Stomach (tissue), 9 donors: ENCODE data around the gene MYO9B. TPM values are rescaled to one million over a fixed set of nuclear protein-coding genes. Genes with fewer than 3 reads are reported as not detected.
A peak's percentile ranks its signal among the peaks of the same experiment; 100 is the strongest.

Experiments used
- DNase-seq, 2 donors: peaks; one replicate each; pipeline versions ENCODE4 v3.0.0 to v3.0.0-alpha.2; 2013 to 2019
- H3K27ac ChIP-seq, 5 donors: fragments of 200-600 bp in 4 of 5; sonication (generic) in 4 of 5; one replicate each; pipeline ENCODE4 v1.5.1; 2013 to 2019; ENCODE audit warnings: mild to moderate bottlenecking in 1 of 5, moderate library complexity in 1 of 5
- H3K27me3 ChIP-seq, 3 donors: fragments of 200-600 bp; sonication (generic); one replicate each; pipeline ENCODE4 v1.5.1; 2017 to 2019; ENCODE audit warnings: mixed run types in 1 of 3
- H3K36me3 ChIP-seq, 4 donors: fragments of 200-600 bp; sonication (generic); 1 replicate in 3 of 4; 2 replicates in 1 of 4; pipeline ENCODE4 v1.5.1; 2016 to 2019
- H3K4me1 ChIP-seq, 4 donors: fragments of 200-600 bp; sonication (generic); one replicate each; pipeline ENCODE4 v1.5.1; 2016 to 2019
- H3K4me3 ChIP-seq, 4 donors: fragments of 200-600 bp; sonication (generic) in 3 of 4; one replicate each; pipeline ENCODE4 v1.5.1; 2016 to 2019; ENCODE audit warnings: mild to moderate bottlenecking in 1 of 4
- H3K9me3 ChIP-seq, 4 donors: fragments of 200-600 bp; sonication (generic); one replicate each; pipeline ENCODE4 v1.5.1; 2016 to 2019
- CTCF ChIP-seq, 7 experiments: fragments of 450-650 bp in 4 of 7; fragments of 200-600 bp in 3 of 7; sonication (generic) in 3 of 7; IDR thresholded peaks; one replicate each; pipeline ENCODE4 v1.5.1; 2016 to 2019; ENCODE audit warnings: antibody characterized with exemption in 7 of 7, control low read depth in 2 of 7, mild to moderate bottlenecking in 1 of 7
- EP300 ChIP-seq: sonication (generic); formaldehyde crosslinking; IDR thresholded peaks from one replicate; pipeline ENCODE4 v1.6.1; 2017; ENCODE audit warnings: antibody characterized with exemption
- POLR2A ChIP-seq, 4 donors: fragments of 450-650 bp; IDR thresholded peaks; one replicate each; pipeline ENCODE4 v1.6.1; 2016; ENCODE audit warnings: antibody characterized with exemption in 4 of 4, control low read depth in 2 of 4, mild to moderate bottlenecking in 1 of 4, moderate library complexity in 1 of 4
- POLR2AphosphoS5 ChIP-seq, 3 donors: sonication (generic); formaldehyde crosslinking; IDR thresholded peaks; one replicate each; pipeline ENCODE4 v1.6.1; 2016; ENCODE audit warnings: antibody characterized with exemption in 3 of 3
- WGBS, 5 donors: extraction: QIAGEN DNeasy Blood & Tissue Kit in 3 of 5; methylation state at CpG; one replicate each; pipeline versions ENCODE4 v1.1.5 to v1.1.7; 2013 to 2018; 5-methylcytosine and 5-hydroxymethylcytosine counted together
- intact Hi-C: fragments of 100-400 bp; cut with DNase I; formaldehyde crosslinking; loops from one replicate; pipeline ENCODE4 v1.15.1; 2023; ENCODE audit warnings: low total_unique reads
- polyA plus RNA-seq, 3 donors: library from polyadenylated mRNA; stranded (reverse); fragments of 200-250 nt; gene quantifications; one replicate each; pipeline ENCODE4 v1.2.3, GENCODE V29; 2013
- total RNA-seq, 5 donors: library from RNA; depleted of rRNA; stranded (reverse); fragments of >200 nt; gene quantifications; one replicate each; pipeline versions ENCODE4 v1.1.0 to v1.2.3, GENCODE V29; 2014 to 2016
- donor health status: healthy with polysubstance abuse.
- donor health status: Bipolar disorder and iron deficiency.
- donor health status: healthy.

The MYO9B gene
- total and polyA plus RNA-seq, 8 donors: 30.2 to 265 (median 62.5) TPM

DNA sequence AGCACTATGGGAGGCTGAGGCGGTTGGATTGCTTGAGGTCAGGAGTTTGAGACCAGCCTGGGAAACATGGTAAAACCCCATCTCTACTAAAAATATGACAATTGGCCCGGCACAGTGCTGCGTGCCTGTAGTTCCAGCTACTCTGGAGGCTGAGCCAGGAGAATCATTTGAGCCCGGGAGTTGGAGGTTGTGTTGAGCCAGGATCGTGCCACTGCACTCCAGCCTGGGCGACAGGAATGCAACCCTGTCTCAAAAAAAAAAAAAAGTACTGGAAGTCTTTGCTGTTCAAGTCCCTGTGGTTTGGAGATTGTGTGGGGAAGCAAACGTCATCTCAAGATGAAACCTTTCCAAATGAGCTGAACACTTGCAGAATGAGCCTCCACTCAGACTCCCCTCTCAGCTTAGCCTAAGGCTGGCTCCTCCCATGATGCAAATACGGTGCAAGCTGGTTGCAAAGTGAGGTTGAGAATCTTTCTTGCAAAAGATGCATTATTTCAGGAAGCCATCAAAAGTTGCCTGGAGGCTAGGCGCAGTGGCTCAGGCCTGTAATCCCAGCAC, 46.2 kb downstream of the MYO9B start:
- Histone ChIP-seq H3K4me1 (peaks cover 0 to 51% (median 11%) of the 10 kb centered on the region in 4 donors), H3K36me3 (peaks cover 0 to 22% (median 12%) of the 10 kb centered on the region in 4 donors), H3K27me3 (no peaks in the 10 kb centered on the region), H3K4me3 (no peak overlapping the region), H3K27ac (no peak overlapping the region), H3K9me3 (no peaks in the 10 kb centered on the region)
- DNase-seq: no peak
- no peak for TF ChIP-seq CTCF (IDR thresholded peaks at IDR 0.05)
- TF ChIP-seq POLR2AphosphoS5 (IDR thresholded peaks at IDR 0.05): no peak
- no peak for TF ChIP-seq EP300
- TF ChIP-seq POLR2A (IDR thresholded peaks at IDR 0.05): no peak
- WGBS, 5 donors: 75 to 82% (median 77%) methylated on average over 9 of the region's 9 CpGs
- intact Hi-C loops: loop anchor here (10.0 kb wide), 1 partner anchor 47 kb away; the partner anchor contains the start of genes HAUS8 and MYO9B

GRCh38 chr19:17123041-17123440, 47.5 kb downstream of the MYO9B start:
- Histone ChIP-seq H3K27ac (no peak overlapping the region), H3K36me3 (peaks cover 0 to 24% (median 16%) of the 10 kb centered on the region in 4 donors), H3K9me3 (no peaks in the 10 kb centered on the region), H3K27me3 (no peaks in the 10 kb centered on the region), H3K4me1 (peaks cover 0 to 49% (median 11%) of the 10 kb centered on the region in 4 donors), H3K4me3 (no peak overlapping the region)
- intact Hi-C loops: loop anchor here (10.0 kb wide), 1 partner anchor 48 kb away; the partner anchor contains the start of genes HAUS8 and MYO9B
- no peak for DNase-seq
- 48 to 73% (median 69%) methylated on average over 2 of the region's 2 CpGs for WGBS, 5 donors
- TF ChIP-seq POLR2AphosphoS5 (IDR thresholded peaks at IDR 0.05) (no peak), EP300 (no peak), CTCF (IDR thresholded peaks at IDR 0.05) (no peak), POLR2A (IDR thresholded peaks at IDR 0.05) (no peak)

GRCh38 chr19:17124025-17124424, 48.4 kb downstream of the MYO9B start:
- DNase-seq: no peak
- 86 to 100% (median 100%) methylated on average over 1 of the region's 1 CpG for WGBS, 5 donors
- peaks cover 0 to 31% (median 17%) of the 10 kb centered on the region in 4 donors for H3K36me3 ChIP-seq
- H3K4me1 ChIP-seq: peaks cover 0 to 49% (median 11%) of the 10 kb centered on the region in 4 donors
- no peak overlapping the region for H3K4me3 ChIP-seq
- TF ChIP-seq POLR2A (IDR thresholded peaks at IDR 0.05) (no peak), POLR2AphosphoS5 (IDR thresholded peaks at IDR 0.05) (no peak), CTCF (IDR thresholded peaks at IDR 0.05) (no peak), EP300 (no peak)
- H3K9me3 ChIP-seq: no peaks in the 10 kb centered on the region
- intact Hi-C loops: loop anchor here (10.0 kb wide), 1 partner anchor 49 kb away; the partner anchor contains the start of genes HAUS8 and MYO9B
- peak overlapping the region in 3 of 5 donors; percentile 2 to 77 (median 77) for H3K27ac ChIP-seq
- H3K27me3 ChIP-seq: no peaks in the 10 kb centered on the region

GRCh38 chr19:17125062-17125727, 49.6 kb downstream of the MYO9B start:
- no peaks in the 10 kb centered on the region for H3K27me3 ChIP-seq
- H3K4me3 ChIP-seq: peak overlapping the region in 1 of 4 donors; percentile 8
- H3K27ac ChIP-seq: peak overlapping the region; percentile 20 to 82 (median 77)
- peaks cover 0 to 29% (median 17%) of the 10 kb centered on the region in 4 donors for H3K36me3 ChIP-seq
- H3K4me1 ChIP-seq: peaks cover 0 to 49% (median 11%) of the 10 kb centered on the region in 4 donors
- no peak for TF ChIP-seq CTCF (IDR thresholded peaks at IDR 0.05)
- no peak for TF ChIP-seq POLR2A (IDR thresholded peaks at IDR 0.05)
- no peak for TF ChIP-seq EP300
- TF ChIP-seq POLR2AphosphoS5 (IDR thresholded peaks at IDR 0.05): no peak
- 66 to 79% (median 73%) methylated on average over 10 of the region's 10 CpGs for WGBS, 5 donors
- DNase-seq: peak in 1 of 2 donors; percentile 40
- H3K9me3 ChIP-seq: no peaks in the 10 kb centered on the region
- intact Hi-C loops: loop anchor here (10.0 kb wide), 1 partner anchor 50 kb away; the partner anchor contains the start of genes HAUS8 and MYO9B
